Skin epidermis (tissue), 12 donors: ENCODE data around the gene SLC5A5.
A peak's percentile ranks its signal among the peaks of the same experiment; 100 is the strongest.

Source experiments
- H3K27ac ChIP-seq, 21 experiments: fragments of 200-600 bp; sonication (generic) in 11 of 21; one replicate each; pipeline ENCODE4 v1.5.0; 2020; ENCODE audit warnings: mild to moderate bottlenecking in 3 of 21, inconsistent platforms in 2 of 21, moderate library complexity in 2 of 21
- H3K4me3 ChIP-seq, 7 experiments: fragments of 200-600 bp; sonication (generic) in 2 of 7; one replicate each; pipeline ENCODE4 v1.5.0; 2020; ENCODE audit warnings: inconsistent platforms in 2 of 7, mild to moderate bottlenecking in 2 of 7, moderate library complexity in 1 of 7

The SLC5A5 gene

DNA sequence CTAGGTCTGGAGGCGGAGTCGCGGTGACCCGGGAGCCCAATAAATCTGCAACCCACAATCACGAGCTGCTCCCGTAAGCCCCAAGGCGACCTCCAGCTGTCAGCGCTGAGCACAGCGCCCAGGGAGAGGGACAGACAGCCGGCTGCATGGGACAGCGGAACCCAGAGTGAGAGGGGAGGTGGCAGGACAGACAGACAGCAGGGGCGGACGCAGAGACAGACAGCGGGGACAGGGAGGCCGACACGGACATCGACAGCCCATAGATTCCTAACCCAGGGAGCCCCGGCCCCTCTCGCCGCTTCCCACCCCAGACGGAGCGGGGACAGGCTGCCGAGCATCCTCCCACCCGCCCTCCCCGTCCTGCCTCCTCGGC, at the start of gene SLC5A5:
Gene SLC5A5, plus strand, starts transcription at position 68 of the 373 bp plus-strand sequence. CDS start 375 bp downstream, outside the sequence.
- peak within 1 kb of the TSS in 1 of 21 experiments; percentile 4 for H3K27ac ChIP-seq
- peak within 1 kb of the TSS in 6 of 7 experiments; percentile 10 to 18 (median 16) for H3K4me3 ChIP-seq

- Histone ChIP-seq H3K27ac (no peak overlapping the region), H3K4me3 (no peak overlapping the region)
Observed at GRCh38 chr19:17824339-17824738, 47.4 kb upstream of the SLC5A5 start.

DNA sequence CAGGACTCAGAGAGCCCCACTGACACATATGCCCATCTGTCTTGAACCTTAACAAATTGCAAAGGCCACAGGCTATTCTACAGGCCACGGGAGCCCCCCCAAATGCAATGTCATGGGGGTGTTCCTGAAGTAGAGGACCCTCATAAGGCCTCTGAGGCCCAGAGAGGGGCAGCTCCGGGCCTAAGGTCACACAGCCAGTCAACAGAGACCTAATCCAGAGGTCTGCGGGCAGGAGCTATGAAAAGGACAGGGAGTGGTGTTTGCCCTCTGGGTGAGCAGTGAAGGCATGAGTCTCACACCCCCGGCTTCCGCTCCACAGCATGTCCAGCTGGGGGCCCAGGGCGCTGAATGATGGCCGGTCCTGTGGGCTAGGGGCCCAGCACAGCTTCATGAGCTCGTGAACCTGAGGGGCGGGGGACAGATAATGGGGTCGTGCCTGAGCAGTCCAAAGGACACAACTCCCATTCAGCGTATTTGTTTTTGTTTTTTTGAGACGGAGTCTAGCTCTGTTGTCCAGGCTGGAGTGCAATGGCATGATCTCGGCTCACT, 45.2 kb upstream of the SLC5A5 start:
- no peak overlapping the region for H3K4me3 ChIP-seq
- no peak overlapping the region for H3K27ac ChIP-seq

DNA sequence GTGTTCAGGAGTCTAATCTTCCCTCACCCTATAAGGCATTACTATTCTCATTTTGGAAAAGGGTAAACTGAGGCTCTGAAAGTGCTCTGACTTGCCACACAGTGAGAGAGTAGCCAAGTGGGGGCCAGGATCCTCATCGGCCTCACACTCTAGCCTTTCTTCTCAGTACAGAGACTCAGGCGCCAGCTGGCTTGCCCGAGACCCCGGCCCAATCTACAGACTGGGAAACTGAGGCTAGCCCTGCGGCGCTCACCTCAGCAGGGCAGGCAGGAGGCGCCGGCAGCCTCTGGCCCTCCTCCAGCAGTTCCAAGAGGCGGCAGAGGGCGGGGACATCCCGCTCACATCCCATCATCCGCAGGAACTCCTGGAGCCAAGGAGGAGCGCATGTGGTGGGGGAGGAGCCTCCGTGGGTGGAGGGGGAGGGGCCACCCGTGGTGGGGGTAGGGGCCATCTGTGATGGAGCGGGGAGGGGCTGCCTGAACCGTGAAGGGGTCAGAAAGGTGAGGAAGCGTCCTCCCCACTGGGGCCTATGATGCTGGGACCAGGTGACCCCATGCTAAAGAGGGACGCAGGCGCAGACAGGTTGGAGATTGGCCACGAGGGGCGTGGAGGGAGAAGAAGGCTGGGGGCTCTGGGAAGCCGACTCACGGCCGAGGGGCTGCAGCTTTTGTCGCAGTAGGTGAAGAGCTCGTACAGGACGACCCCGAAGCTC, 41.7 kb upstream of the SLC5A5 start:
- Histone ChIP-seq H3K27ac (no peak overlapping the region), H3K4me3 (no peak overlapping the region)

DNA sequence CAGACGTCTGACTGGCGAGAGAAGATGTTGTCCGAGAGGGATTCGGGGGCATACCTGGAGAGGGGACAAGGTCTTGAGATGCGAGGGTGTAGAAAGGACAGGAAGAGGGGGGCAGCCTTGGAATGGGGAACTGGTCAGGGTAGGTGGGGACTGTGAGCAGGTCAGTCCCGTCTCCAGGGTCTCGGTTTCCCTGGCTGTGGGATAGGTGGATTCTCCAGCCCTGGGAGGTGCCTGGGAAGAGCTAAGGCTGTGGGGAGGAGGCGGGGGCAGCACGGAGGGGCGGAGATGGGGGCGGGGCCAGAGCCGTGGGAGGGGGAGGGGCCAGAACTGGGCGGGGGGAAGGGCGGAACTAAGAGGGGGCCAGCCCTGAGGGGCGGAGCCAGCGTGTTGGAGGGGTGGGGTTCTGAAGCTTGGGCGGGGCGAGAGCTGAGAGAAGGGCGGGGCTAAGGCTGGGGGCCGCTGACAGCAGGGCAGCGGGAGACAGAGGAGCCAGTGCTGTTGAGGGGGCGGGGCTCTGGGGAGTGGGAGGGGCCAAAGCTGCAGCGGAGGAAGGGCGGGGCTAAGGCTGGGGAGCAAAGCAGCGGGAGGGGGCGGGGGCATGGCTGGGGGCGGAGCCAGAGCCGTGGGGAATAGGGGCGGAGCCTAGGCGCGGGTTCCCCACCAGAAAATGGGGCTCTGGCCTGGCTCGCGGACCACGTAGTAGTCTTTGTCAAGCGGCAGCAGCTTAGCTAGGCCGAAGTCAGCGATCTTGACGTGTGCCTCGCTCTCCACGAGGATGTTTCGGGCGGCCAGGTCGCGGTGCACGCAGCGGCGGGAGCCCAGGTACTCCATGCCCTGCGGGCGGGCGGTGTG, 41.0 kb upstream of the SLC5A5 start:
- Histone ChIP-seq H3K27ac (no peak overlapping the region), H3K4me3 (peak overlapping the region in 1 of 7 experiments; percentile 19)

- no peak overlapping the region for H3K27ac ChIP-seq
- peak overlapping the region in 1 of 7 experiments; percentile 19 for H3K4me3 ChIP-seq
Observed at GRCh38 chr19:17831419-17831888, 40.3 kb upstream of the SLC5A5 start.

DNA sequence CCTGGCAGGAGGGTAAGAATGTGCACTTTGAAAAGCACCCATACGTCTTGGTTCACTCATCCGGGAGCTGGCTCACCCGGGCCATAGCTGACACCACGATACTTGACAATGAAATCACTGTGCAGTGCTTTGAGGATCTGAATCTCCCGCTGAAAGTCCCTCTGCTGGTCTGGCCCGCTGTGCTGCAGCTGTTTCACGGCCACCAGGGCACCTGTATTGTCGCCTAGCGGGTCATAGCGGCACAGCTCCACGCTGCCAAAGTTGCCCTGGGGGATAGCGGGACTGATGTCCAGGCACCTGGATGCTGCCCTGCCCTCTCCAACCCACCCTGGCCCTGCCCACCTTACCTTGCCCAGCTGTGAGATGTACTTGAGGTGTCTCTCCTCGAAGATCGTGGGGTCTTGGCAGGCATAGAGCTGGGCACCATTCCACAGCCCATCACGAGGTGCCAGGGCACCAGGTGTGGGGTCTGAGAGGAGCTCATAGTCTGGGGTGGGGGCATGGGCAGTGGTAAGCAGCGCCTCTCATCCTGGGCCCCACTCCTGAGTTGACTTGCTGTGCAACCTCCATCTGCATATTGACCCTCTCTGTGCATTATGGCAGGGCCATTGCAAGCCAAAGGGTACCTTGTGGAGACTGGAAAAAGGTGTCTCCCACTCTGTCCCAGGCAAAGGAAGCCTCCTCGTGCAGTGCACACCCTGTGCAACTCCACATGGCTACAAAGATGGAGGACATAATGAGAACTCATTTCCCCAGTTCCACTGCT, 39.1 kb upstream of the SLC5A5 start:
- Histone ChIP-seq H3K4me3 (no peak overlapping the region), H3K27ac (no peak overlapping the region)

- no peak overlapping the region for H3K27ac ChIP-seq
- H3K4me3 ChIP-seq = no peak overlapping the region
Observed at GRCh38 chr19:17834350-17835181, 37.2 kb upstream of the SLC5A5 start.

- Histone ChIP-seq H3K4me3 (no peak overlapping the region), H3K27ac (no peak overlapping the region)
Observed at GRCh38 chr19:17835182-17836006, 36.4 kb upstream of the SLC5A5 start.

DNA sequence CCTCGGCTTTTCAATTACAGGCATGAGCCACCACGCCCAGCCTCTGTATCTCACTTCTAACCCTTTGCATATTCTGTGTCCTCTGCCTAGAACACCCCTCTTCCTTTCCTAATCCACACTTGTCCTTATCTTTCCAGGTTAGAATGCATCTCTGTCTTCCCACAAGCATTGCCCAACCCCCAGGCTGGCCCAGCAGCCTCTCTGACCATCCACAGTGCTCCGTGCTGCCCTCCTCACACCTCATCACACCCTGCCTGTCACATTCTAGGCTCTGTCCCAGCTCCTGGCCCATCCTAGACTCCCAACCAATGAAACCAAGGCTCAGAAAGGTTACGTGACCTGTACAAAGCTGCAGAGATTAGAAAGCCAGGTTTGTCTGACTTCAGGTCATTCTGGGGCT, 35.2 kb upstream of the SLC5A5 start:
- H3K27ac ChIP-seq = no peak overlapping the region
- H3K4me3 ChIP-seq = no peak overlapping the region

GRCh38 chr19:17837972-17838371, 33.8 kb upstream of the SLC5A5 start:
- no peak overlapping the region for H3K4me3 ChIP-seq
- no peak overlapping the region for H3K27ac ChIP-seq

DNA sequence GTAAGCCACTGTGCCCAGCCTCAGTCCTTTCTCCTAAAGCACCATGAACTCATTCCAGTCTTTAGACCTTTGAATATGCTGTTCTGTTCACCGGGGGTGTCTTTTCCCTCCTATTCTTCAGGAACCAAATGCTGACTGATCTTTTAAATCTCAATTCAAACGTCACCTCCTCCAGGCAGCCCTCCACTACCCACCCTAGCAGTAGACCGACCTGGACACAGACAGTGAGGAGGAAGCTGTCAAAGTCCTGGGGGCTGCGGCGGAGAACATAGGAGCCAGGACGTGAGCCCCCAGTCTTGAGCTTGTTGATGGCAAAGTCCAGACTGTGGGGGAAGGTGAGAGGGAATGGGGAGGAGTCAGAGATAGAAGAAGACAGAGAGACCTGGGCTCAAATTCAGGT, 31.7 kb upstream of the SLC5A5 start:
- Histone ChIP-seq H3K4me3 (no peak overlapping the region), H3K27ac (no peak overlapping the region)

DNA sequence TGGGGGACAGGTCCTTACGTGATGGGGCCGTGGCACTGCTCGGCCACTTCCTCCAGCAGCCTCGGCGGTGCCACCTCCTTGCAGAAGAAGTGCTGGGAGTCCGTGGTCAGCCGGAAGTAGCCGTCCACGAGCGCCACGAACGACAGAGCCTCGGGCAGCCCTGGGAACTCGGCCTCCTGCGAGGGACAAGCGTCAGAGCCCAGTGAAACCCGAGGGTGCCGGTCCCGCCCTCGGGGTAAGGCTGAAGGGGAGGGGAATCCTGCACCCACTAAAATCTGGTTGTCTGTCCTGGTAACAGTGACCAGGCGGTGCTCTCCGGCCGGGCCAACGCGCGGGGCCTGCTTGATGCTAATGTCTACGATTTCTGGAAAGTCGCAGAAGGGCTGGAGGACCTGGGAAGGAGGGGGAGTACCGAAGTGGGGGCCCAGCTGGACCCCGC, 30.4 kb upstream of the SLC5A5 start:
- H3K27ac ChIP-seq = no peak overlapping the region
- H3K4me3 ChIP-seq = no peak overlapping the region

DNA sequence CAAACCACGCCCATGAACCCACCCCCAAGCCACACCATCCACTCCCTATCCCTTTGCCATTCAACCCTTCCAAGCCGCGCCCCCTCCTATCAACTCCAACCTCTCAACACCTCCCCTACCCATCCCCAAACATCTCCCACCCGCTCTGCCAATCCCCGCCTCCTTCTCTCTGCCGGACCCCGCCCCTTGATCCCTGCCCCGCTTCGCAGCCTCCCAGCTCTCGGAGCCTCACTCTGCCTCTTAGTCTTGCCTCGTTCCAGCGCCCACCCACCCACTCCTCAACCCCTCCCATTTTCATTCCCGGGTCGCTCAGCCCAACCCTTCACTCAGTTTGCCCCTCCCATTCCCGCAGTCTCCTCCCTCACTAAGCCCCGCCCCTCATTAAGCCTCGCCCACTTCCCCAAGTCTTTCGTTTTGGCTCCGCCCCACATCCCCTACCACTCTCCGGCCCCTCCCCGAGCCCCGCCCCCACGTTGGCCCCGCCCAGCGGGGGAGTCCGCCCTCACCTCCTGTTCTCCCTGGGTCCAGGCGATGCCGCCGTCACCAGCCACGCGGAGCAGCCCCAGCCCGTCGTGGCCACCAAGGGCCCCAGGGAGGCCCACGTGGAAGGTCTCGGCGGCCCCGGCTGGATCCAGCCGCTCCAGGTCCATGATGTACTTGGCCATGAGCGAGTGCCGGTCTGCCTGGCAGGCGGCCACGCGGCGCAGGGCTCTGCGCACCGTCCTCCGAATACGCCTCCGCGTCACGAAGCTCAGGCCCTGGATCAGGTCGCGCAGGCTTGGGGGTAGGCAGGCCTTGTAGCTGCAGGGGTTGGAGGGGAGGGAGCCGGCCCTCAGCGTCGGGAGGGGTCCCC, 29.7 kb upstream of the SLC5A5 start:
- H3K27ac ChIP-seq = peak overlapping the region in 4 of 21 experiments; percentile 1 to 40 (median 24)
- peak overlapping the region in 4 of 7 experiments; percentile 3 to 20 (median 9) for H3K4me3 ChIP-seq

GRCh38 chr19:17842663-17843291, 29.0 kb upstream of the SLC5A5 start:
- Histone ChIP-seq H3K4me3 (peak overlapping the region in 4 of 7 experiments; percentile 3 to 20 (median 9)), H3K27ac (peak overlapping the region in 4 of 21 experiments; percentile 1 to 40 (median 24))

GRCh38 chr19:17843292-17843827, 28.4 kb upstream of the SLC5A5 start:
- Histone ChIP-seq H3K4me3 (no peak overlapping the region), H3K27ac (no peak overlapping the region)
